Lower leg skin (tissue), 4 donors: ENCODE results near the gene PTPRCAP. TPM values are rescaled to one million over a fixed set of nuclear protein-coding genes. Genes with fewer than 3 reads are reported as not detected.

ENCODE experiments used
- DNase-seq, 2 donors: peaks; one replicate each; pipeline ENCODE4 v3.0.0-alpha.2; 2019; ENCODE audit warnings: low spot score in 2 of 2
- H3K4me3 ChIP-seq: fragments of 200-600 bp; sonication (generic); 2 replicates; pipeline ENCODE4 v1.5.1; 2017; ENCODE audit warnings: mild to moderate bottlenecking, low read depth; ENCODE audit not compliant: poor library complexity, severe bottlenecking
- CTCF ChIP-seq, 3 donors: fragments of 450-650 bp; IDR thresholded peaks; one replicate each; pipeline ENCODE4 v1.5.1; 2016; ENCODE audit warnings: antibody characterized with exemption in 3 of 3, mild to moderate bottlenecking in 3 of 3, moderate library complexity in 2 of 3
- POLR2A ChIP-seq, 2 donors: fragments of 450-650 bp; IDR thresholded peaks; one replicate each; pipeline ENCODE4 v1.6.1; 2016 to 2017; ENCODE audit warnings: antibody characterized with exemption in 2 of 2, mild to moderate bottlenecking in 1 of 2, moderate library complexity in 1 of 2
- WGBS, 2 donors: methylation state at CpG; one replicate each; pipeline ENCODE4 v1.1.5; 2018; 5-methylcytosine and 5-hydroxymethylcytosine counted together
- intact Hi-C: fragments of 100-400 bp; cut with DNase I; formaldehyde crosslinking; loops from one replicate; pipeline ENCODE4 v1.15.0; 2023; ENCODE audit warnings: low total_unique reads
- total RNA-seq, 4 donors: library from RNA; depleted of rRNA; stranded (reverse); fragments of >200 nt; gene quantifications; one replicate each; pipeline ENCODE4 v1.1.0, GENCODE V29; 2016

The PTPRCAP gene
- total RNA-seq, 4 donors from 2014 or later: 1.6 to 2.9 (median 2.1) TPM

- 76 to 93% methylated on average over 5 of the region's 5 CpGs for WGBS, 2 donors
- TF ChIP-seq POLR2A (IDR thresholded peaks at IDR 0.05) (no peak), CTCF (IDR thresholded peaks at IDR 0.05) (no peak)
- intact Hi-C loops: no loop called here
- no peak overlapping the region for H3K4me3 ChIP-seq
- no peak for DNase-seq
These were observed 8.0 kb upstream of the PTPRCAP start for GRCh38 chr11:67445515-67445914.

GRCh38 chr11:67442504-67443404 is 5.3 kb upstream of the PTPRCAP start:
- TF ChIP-seq CTCF (IDR thresholded peaks at IDR 0.05) (no peak), POLR2A (IDR thresholded peaks at IDR 0.05) (no peak)
- DNase-seq: no peak
- WGBS, 2 donors: 31 to 37% methylated on average over 33 to 41 of the region's 45 CpGs
- H3K4me3 ChIP-seq: peak overlapping the region; percentile 80
- intact Hi-C loops: no loop called here

- H3K4me3 ChIP-seq: no peak overlapping the region
- TF ChIP-seq POLR2A (IDR thresholded peaks at IDR 0.05): no peak
- TF ChIP-seq CTCF (IDR thresholded peaks at IDR 0.05): no peak
- 71 to 83% methylated on average over 5 to 28 of the region's 28 CpGs for WGBS, 2 donors
- intact Hi-C loops: no loop called here
- DNase-seq: no peak
These were observed 4.4 kb upstream of the PTPRCAP start for GRCh38 chr11:67441731-67442351.

GRCh38 chr11:67441098-67441563 is 3.6 kb upstream of the PTPRCAP start:
- WGBS, 2 donors: 88 to 92% methylated on average over 15 to 21 of the region's 21 CpGs
- no peak overlapping the region for H3K4me3 ChIP-seq
- no peak for DNase-seq
- TF ChIP-seq POLR2A (IDR thresholded peaks at IDR 0.05): no peak
- TF ChIP-seq CTCF (IDR thresholded peaks at IDR 0.05): no peak
- intact Hi-C loops: no loop called here

GRCh38 chr11:67440229-67441097 is 3.0 kb upstream of the PTPRCAP start:
- no peak overlapping the region for H3K4me3 ChIP-seq
- no peak for DNase-seq
- intact Hi-C loops: no loop called here
- 67 to 72% methylated on average over 9 to 17 of the region's 17 CpGs for WGBS, 2 donors
- TF ChIP-seq CTCF (IDR thresholded peaks at IDR 0.05) (no peak), POLR2A (IDR thresholded peaks at IDR 0.05) (no peak)
